Spinal cord (tissue), 10 donors: ENCODE data around the gene SPINK8. TPM values are rescaled to one million over a fixed set of nuclear protein-coding genes. Genes with fewer than 3 reads are reported as not detected.
"Not testable (repeated sequence)": the region's sequence is repeated elsewhere in the genome, so short reads cannot be mapped to it uniquely, and the experiment has no call there.

ENCODE experiments used
- DNase-seq, 6 donors: peaks; one replicate each; pipeline versions ENCODE4 v3.0.0 to v3.0.0-alpha.2; 2013 to 2015; ENCODE audit warnings: low spot score in 6 of 6, low read depth in 4 of 6
- H3K27ac ChIP-seq: one replicate; pipeline ENCODE4 v1.5.1; 2013; ENCODE audit warnings: low read depth, low read length, control low read depth
- H3K27me3 ChIP-seq: one replicate; pipeline ENCODE4 v1.6.1; 2013; ENCODE audit warnings: low read length; ENCODE audit not compliant: control insufficient read depth, insufficient read depth
- H3K36me3 ChIP-seq: one replicate; pipeline ENCODE4 v1.6.1; 2013; ENCODE audit warnings: low read length; ENCODE audit not compliant: control insufficient read depth, insufficient read depth
- H3K4me1 ChIP-seq: one replicate; pipeline ENCODE4 v1.6.1; 2013; ENCODE audit warnings: low read length; ENCODE audit not compliant: control insufficient read depth, insufficient read depth
- H3K4me3 ChIP-seq: one replicate; pipeline ENCODE4 v1.5.1; 2013; ENCODE audit warnings: low read depth, low read length, control low read depth
- H3K9me3 ChIP-seq: one replicate; pipeline ENCODE4 v1.6.1; 2013; ENCODE audit warnings: low read length; ENCODE audit not compliant: control insufficient read depth, insufficient read depth
- WGBS: methylation state at CpG from one replicate; pipeline ENCODE4 v1.1.5; 2013; ENCODE audit warnings: missing lambda C conversion rate; ENCODE audit not compliant: insufficient coverage; 5-methylcytosine and 5-hydroxymethylcytosine counted together
- polyA plus RNA-seq, 2 donors: library from polyadenylated mRNA; unstranded; fragments of 120-200 nt; gene quantifications; one replicate each; pipeline ENCODE4 v1.2.1, GENCODE V29; 2013; ENCODE audit not compliant: insufficient read length in 2 of 2
- total RNA-seq, 2 donors: library from RNA; depleted of rRNA in 1 of 2; stranded (reverse); fragments of 120-200 nt in 1 of 2; fragments of >200 nt in 1 of 2; gene quantifications; one replicate each; pipeline versions ENCODE4 v1.2.3 to v1.2.4, GENCODE V29; 2013 to 2014
- donor health status: healthy.

SPINK8 gene
- total and polyA plus RNA-seq, 4 donors, result 1.0 to 1.6 (median 1.5) TPM; not detected in 1

- H3K27ac ChIP-seq, result no peak overlapping the region
- no peak for DNase-seq
- no peaks in the 10 kb centered on the region for H3K27me3 ChIP-seq
- H3K9me3 ChIP-seq, result no peaks in the 10 kb centered on the region
- H3K36me3 ChIP-seq, result no peaks in the 10 kb centered on the region
- H3K4me1 ChIP-seq, result no peaks in the 10 kb centered on the region
- no peak overlapping the region for H3K4me3 ChIP-seq
- WGBS, result no CpG with 5 or more reads among the region's 3 CpGs
These were observed 1.1 kb upstream of the SPINK8 start for GRCh38 chr3:48334605-48335004.

- not testable (repeated sequence) for H3K9me3 ChIP-seq, DNase-seq, H3K36me3 ChIP-seq, H3K4me1 ChIP-seq, H3K27me3 ChIP-seq, H3K27ac ChIP-seq, H3K4me3 ChIP-seq
- 98% methylated on average over 6 of the region's 10 CpGs for WGBS
These were observed 1.6 kb downstream of the SPINK8 start for GRCh38 chr3:48331706-48332435.

GRCh38 chr3:48320996-48321395 is 12.5 kb downstream of the SPINK8 start:
- Histone ChIP-seq H3K9me3 (no peaks in the 10 kb centered on the region), H3K27ac (no peak overlapping the region), H3K4me3 (no peak overlapping the region), H3K27me3 (no peaks in the 10 kb centered on the region), H3K36me3 (no peaks in the 10 kb centered on the region), H3K4me1 (no peaks in the 10 kb centered on the region)
- WGBS, result 0% methylated on average over 1 of the region's 2 CpGs
- no peak for DNase-seq

GRCh38 chr3:48318713-48319468 is 14.6 kb downstream of the SPINK8 start:
- no peaks in the 10 kb centered on the region for H3K4me1 ChIP-seq
- H3K9me3 ChIP-seq, result peaks cover 2% of the 10 kb centered on the region
- no peaks in the 10 kb centered on the region for H3K27me3 ChIP-seq
- H3K4me3 ChIP-seq, result no peak overlapping the region
- no peaks in the 10 kb centered on the region for H3K36me3 ChIP-seq
- no CpG with 5 or more reads among the region's 2 CpGs for WGBS
- no peak overlapping the region for H3K27ac ChIP-seq
- DNase-seq, result no peak

- H3K9me3 ChIP-seq, result peaks cover 2% of the 10 kb centered on the region
- H3K36me3 ChIP-seq, result no peaks in the 10 kb centered on the region
- H3K27ac ChIP-seq, result no peak overlapping the region
- H3K4me1 ChIP-seq, result no peaks in the 10 kb centered on the region
- H3K27me3 ChIP-seq, result no peaks in the 10 kb centered on the region
- DNase-seq, result no peak
- H3K4me3 ChIP-seq, result no peak overlapping the region
These were observed 18.9 kb downstream of the SPINK8 start for GRCh38 chr3:48314542-48314941.

GRCh38 chr3:48306860-48307530 is 26.5 kb downstream of the SPINK8 start:
- DNase-seq, result no peak
- WGBS, result 64% methylated on average over 1 of the region's 4 CpGs
- H3K9me3 ChIP-seq, result no peaks in the 10 kb centered on the region

GRCh38 chr3:48306290-48306689 is 27.2 kb downstream of the SPINK8 start:
- Histone ChIP-seq H3K4me1 (no peaks in the 10 kb centered on the region), H3K36me3 (no peaks in the 10 kb centered on the region), H3K27me3 (no peaks in the 10 kb centered on the region), H3K9me3 (no peaks in the 10 kb centered on the region), H3K4me3 (no peak overlapping the region), H3K27ac (no peak overlapping the region)
- DNase-seq, result no peak
- WGBS, result 100% methylated on average over 1 of the region's 2 CpGs

More at GRCh38 chr3:48306860-48307530, 26.5 kb downstream of the SPINK8 start:
- Histone ChIP-seq H3K4me1 (no peaks in the 10 kb centered on the region), H3K27ac (no peak overlapping the region), H3K36me3 (no peaks in the 10 kb centered on the region), H3K4me3 (no peak overlapping the region), H3K27me3 (no peaks in the 10 kb centered on the region)

GRCh38 chr3:48305396-48305795 is 28.1 kb downstream of the SPINK8 start:
- Histone ChIP-seq H3K4me3 (no peak overlapping the region), H3K36me3 (no peaks in the 10 kb centered on the region), H3K27me3 (no peaks in the 10 kb centered on the region), H3K9me3 (no peaks in the 10 kb centered on the region), H3K4me1 (peaks cover 4% of the 10 kb centered on the region), H3K27ac (no peak overlapping the region)
- WGBS, result no CpG with 5 or more reads among the region's 2 CpGs
- DNase-seq, result no peak

- no peaks in the 10 kb centered on the region for H3K27me3 ChIP-seq
- peaks cover 5% of the 10 kb centered on the region for H3K4me1 ChIP-seq
- DNase-seq, result no peak
- no peaks in the 10 kb centered on the region for H3K9me3 ChIP-seq
- H3K27ac ChIP-seq, result no peak overlapping the region
- 100% methylated on average over 1 of the region's 2 CpGs for WGBS
- H3K4me3 ChIP-seq, result no peak overlapping the region
- H3K36me3 ChIP-seq, result peaks cover 4% of the 10 kb centered on the region
These were observed 30.4 kb downstream of the SPINK8 start for GRCh38 chr3:48303021-48303420.
